Esophagus squamous epithelium (tissue), 4 donors: Measurements from ENCODE around the gene PLEKHM1.

Experiments
- POLR2A ChIP-seq, 4 donors: fragments of 450-650 bp; IDR thresholded peaks; one replicate each; pipeline ENCODE4 v1.6.1; 2017; ENCODE audit warnings: antibody characterized with exemption in 4 of 4, mild to moderate bottlenecking in 4 of 4, moderate library complexity in 3 of 4
- TF ChIP-seq, protein P1 (sequence below), 6 experiments: fragments of 450-650 bp in 4 of 6; fragments of 200-600 bp in 2 of 6; sonication (generic) in 2 of 6; IDR thresholded peaks; one replicate each; pipeline ENCODE4 v1.5.1; 2016 to 2019; ENCODE audit warnings: antibody characterized with exemption in 6 of 6, mild to moderate bottlenecking in 4 of 6, moderate library complexity in 4 of 6

DNA sequence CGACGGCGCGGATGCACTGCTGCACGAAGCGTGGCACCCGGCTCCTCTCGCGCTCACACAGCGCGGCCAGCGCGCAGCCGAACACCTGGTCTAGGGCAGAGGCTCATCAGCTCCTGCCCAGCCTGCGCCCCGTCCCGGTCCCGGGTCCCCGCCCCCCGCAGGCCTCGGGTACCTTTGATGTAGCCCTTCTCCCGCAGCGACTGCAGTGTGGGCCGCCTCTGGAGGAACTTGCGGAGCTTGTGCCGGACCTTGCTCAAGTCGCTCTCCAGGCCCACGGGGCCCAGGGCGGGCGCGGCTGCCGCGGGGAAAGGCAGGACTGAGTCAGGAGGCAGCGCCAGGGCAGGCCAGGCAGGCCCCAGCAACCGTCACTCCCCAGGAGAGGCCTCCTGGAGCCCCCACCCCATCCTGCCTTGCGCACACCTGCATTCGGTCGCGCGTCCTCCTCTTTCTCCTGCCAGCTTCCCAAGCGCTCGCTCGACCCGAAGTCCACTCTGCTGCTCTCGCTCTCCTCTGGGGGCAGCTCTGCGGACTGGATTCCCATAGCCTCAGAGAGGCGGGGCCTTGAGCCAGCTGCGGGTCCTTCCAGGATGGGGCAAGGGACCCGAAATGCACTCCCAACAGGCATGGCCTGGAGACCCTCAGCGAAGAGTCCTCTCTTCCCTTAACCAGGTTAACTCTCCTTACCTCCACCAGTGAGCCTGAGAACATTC is 93.9 kb downstream of the PLEKHM1 start:
- no peak for TF ChIP-seq POLR2A (IDR thresholded peaks at IDR 0.05)
- TF ChIP-seq, protein P1, sequence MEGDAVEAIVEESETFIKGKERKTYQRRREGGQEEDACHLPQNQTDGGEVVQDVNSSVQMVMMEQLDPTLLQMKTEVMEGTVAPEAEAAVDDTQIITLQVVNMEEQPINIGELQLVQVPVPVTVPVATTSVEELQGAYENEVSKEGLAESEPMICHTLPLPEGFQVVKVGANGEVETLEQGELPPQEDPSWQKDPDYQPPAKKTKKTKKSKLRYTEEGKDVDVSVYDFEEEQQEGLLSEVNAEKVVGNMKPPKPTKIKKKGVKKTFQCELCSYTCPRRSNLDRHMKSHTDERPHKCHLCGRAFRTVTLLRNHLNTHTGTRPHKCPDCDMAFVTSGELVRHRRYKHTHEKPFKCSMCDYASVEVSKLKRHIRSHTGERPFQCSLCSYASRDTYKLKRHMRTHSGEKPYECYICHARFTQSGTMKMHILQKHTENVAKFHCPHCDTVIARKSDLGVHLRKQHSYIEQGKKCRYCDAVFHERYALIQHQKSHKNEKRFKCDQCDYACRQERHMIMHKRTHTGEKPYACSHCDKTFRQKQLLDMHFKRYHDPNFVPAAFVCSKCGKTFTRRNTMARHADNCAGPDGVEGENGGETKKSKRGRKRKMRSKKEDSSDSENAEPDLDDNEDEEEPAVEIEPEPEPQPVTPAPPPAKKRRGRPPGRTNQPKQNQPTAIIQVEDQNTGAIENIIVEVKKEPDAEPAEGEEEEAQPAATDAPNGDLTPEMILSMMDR (IDR thresholded peaks at IDR 0.05), result no peak
